AG04449 (cell line): Measurements from ENCODE around the gene GPRIN3.

Experiments used
- CTCF ChIA-PET: fragments of 350-600 bp; formaldehyde crosslinking; extraction: SDS; loops from one replicate; lab custom pipeline; 2021; ENCODE audit warnings: antibody characterized with exemption; lab: Yijun Ruan, JAX
- POLR2A ChIA-PET: fragments of 400-600, 350-600 bp; formaldehyde crosslinking; extraction: SDS; loops from one replicate; lab custom pipeline; 2020; ENCODE audit warnings: antibody characterized with exemption, inconsistent platforms; lab: Yijun Ruan, JAX
- DNase-seq: peaks from one replicate; pipeline ENCODE4 v3.0.0-alpha.2; 2010; ENCODE audit warnings: low read depth, low spot score
- H3K4me3 ChIP-seq: 2 replicates; pipeline ENCODE4 v1.5.1; 2011; ENCODE audit warnings: low read depth, mild to moderate bottlenecking, control low read depth, low read length
- TF ChIP-seq, protein P1 (sequence below): IDR thresholded peaks from one replicate; pipeline ENCODE4 v1.5.1; 2011; ENCODE audit warnings: mild to moderate bottlenecking, moderate library complexity, low read length, control low read depth, inconsistent platforms; ENCODE audit not compliant: insufficient read depth; ENCODE audit errors: missing control alignments

The GPRIN3 gene

GRCh38 chr4:89303177-89303576, 4.4 kb downstream of the GPRIN3 start:
- H3K4me3 ChIP-seq = no peak overlapping the region
- no peak for DNase-seq
- POLR2A ChIA-PET = no interaction called here
- CTCF ChIA-PET = no interaction called here
- TF ChIP-seq, protein P1, sequence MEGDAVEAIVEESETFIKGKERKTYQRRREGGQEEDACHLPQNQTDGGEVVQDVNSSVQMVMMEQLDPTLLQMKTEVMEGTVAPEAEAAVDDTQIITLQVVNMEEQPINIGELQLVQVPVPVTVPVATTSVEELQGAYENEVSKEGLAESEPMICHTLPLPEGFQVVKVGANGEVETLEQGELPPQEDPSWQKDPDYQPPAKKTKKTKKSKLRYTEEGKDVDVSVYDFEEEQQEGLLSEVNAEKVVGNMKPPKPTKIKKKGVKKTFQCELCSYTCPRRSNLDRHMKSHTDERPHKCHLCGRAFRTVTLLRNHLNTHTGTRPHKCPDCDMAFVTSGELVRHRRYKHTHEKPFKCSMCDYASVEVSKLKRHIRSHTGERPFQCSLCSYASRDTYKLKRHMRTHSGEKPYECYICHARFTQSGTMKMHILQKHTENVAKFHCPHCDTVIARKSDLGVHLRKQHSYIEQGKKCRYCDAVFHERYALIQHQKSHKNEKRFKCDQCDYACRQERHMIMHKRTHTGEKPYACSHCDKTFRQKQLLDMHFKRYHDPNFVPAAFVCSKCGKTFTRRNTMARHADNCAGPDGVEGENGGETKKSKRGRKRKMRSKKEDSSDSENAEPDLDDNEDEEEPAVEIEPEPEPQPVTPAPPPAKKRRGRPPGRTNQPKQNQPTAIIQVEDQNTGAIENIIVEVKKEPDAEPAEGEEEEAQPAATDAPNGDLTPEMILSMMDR = no peak

DNA sequence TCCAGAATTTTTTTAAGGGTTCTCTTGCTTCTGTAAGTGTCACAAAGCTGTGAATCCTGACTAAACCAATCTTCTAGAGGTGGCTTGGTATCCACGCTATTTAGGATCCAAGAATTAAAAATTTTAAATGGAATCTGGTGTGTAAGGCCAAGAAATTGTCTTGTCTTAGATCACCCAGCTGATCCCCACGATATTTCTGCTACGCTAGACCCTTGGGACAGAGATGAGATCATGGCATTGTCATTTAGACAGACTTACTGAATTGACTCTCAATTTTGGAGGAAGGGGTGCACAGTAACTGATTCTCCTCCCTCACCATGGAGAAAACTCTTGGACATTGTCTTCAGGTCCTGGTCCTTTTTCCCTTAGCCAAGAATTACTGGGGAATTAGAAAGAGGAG, 5.7 kb downstream of the GPRIN3 start:
- DNase-seq = no peak
- TF ChIP-seq, protein P1 = no peak
- CTCF ChIA-PET = no interaction called here
- POLR2A ChIA-PET = no interaction called here
- no peak overlapping the region for H3K4me3 ChIP-seq

GRCh38 chr4:89301003-89301402, 6.6 kb downstream of the GPRIN3 start:
- DNase-seq = no peak
- ChIA-PET POLR2A (no interaction called here), CTCF (no interaction called here)
- no peak overlapping the region for H3K4me3 ChIP-seq
- TF ChIP-seq, protein P1 = no peak

DNA sequence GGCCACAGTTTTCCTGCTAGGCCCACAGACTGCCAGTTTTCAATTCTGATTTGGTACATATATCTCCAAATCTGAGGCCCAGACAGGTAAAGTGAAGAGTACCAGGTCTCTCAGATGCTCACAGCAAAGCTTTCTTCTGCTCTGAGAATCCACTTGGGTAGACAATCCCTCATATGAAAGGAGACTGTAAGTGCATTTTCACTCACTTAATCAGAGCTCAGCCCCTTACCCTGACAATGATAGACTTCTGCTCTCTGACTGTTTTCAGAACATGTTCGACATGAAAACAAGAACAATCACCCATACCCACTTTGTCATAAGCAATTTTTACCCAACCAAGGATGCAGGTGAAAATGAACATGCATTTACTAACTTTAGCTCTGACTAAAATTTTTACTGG, 7.1 kb downstream of the GPRIN3 start:
- TF ChIP-seq, protein P1 = no peak
- POLR2A ChIA-PET = no interaction called here
- DNase-seq = no peak
- no peak overlapping the region for H3K4me3 ChIP-seq
- CTCF ChIA-PET = no interaction called here

DNA sequence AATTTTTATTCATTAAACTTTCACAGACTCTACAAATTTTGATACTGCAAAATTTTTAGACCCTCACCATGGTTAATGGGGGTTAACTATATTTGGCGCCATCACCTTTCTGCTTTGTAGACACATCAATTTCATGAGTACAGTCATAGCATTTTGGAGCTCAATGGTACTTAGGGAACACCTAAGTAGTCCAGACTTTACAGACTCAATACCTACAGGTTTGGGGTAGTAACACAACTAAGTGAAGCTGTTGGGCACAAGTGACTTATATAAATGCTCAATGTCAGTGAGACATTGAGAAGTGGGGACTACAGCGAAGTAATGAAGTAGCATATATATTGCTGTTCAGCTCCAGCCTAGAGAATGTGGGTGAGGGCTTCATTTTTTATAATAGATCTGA, 7.5 kb downstream of the GPRIN3 start:
- TF ChIP-seq, protein P1 = no peak
- no peak overlapping the region for H3K4me3 ChIP-seq
- DNase-seq = no peak
- ChIA-PET CTCF (no interaction called here), POLR2A (no interaction called here)

GRCh38 chr4:89299153-89299791, 8.3 kb downstream of the GPRIN3 start:
- DNase-seq = no peak
- TF ChIP-seq, protein P1 = no peak
- POLR2A ChIA-PET = no interaction called here
- H3K4me3 ChIP-seq = no peak overlapping the region
- CTCF ChIA-PET = no interaction called here
